Ishikawa (cell line): ENCODE results near the gene RALGPS1.

Experiments
- CEBPB ChIP-seq: IDR thresholded peaks from 2 replicates; pipeline ENCODE4 v1.6.1; 2012
- CREB1 ChIP-seq: IDR thresholded peaks from 2 replicates; pipeline ENCODE4 v1.6.1; 2012; ENCODE audit warnings: low read depth
- EGR1 ChIP-seq: IDR thresholded peaks from 2 replicates; pipeline ENCODE4 v1.6.1; 2012
- EP300 ChIP-seq: IDR thresholded peaks from 2 replicates; pipeline ENCODE4 v1.6.1; 2012; ENCODE audit warnings: borderline replicate concordance
- FOXM1 ChIP-seq: IDR thresholded peaks from 2 replicates; pipeline ENCODE4 v1.6.1; 2012; ENCODE audit warnings: low read depth, borderline replicate concordance
- NFIC ChIP-seq: IDR thresholded peaks from 2 replicates; pipeline ENCODE4 v1.6.1; 2012
- RAD21 ChIP-seq: IDR thresholded peaks from 2 replicates; pipeline ENCODE4 v1.6.1; 2012; ENCODE audit warnings: low read depth
- REST ChIP-seq: IDR thresholded peaks from 2 replicates; pipeline ENCODE4 v1.6.1; 2012; ENCODE audit warnings: low read depth, mild to moderate bottlenecking
- TAF1 ChIP-seq: IDR thresholded peaks from 2 replicates; pipeline ENCODE4 v1.6.1; 2012; ENCODE audit warnings: low read depth, mild to moderate bottlenecking
- TCF12 ChIP-seq: IDR thresholded peaks from 2 replicates; pipeline ENCODE4 v1.6.1; 2012; ENCODE audit warnings: low read depth
- TEAD4 ChIP-seq: IDR thresholded peaks from 2 replicates; pipeline ENCODE4 v1.6.1; 2012
- YY1 ChIP-seq: IDR thresholded peaks from 2 replicates; pipeline ENCODE4 v1.6.1; 2012; ENCODE audit warnings: low read depth
- TF ChIP-seq, protein P1 (sequence below): IDR thresholded peaks from 2 replicates; pipeline ENCODE4 v1.6.1; 2012

DNA sequence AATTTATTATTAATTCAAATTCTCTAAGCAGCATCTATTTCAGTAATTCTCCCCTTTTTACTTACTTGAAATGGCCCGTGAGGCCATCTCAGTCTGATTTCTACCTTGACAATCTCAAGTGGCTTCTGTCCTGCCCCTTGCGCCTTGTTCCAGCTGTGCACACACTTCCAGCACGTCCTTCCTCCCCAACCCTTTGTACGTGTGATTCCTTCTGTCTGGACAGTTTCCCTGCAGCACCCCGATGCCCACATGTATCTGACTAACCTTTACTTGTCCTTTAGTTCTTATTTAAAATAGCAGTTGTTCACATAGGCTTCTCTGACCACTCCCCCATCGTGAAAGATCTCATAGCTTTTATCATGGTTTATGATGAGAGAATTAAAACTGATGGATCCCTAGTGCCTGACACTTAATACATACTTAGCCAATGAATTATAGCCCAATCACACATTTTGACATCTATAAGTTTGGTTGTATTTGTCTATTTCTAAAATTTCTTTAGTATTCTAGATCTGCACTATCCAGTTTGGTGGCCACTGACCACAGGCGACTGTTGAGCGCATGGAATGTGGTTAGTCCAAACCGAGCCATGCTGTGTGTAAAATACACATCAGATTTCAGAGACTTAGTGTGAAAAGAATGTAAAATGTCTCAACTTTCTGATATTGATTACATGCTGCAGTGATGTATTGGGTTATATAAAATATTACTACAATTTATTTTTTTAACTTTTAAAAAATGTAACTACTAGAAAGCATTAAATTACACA is 39.9 kb upstream of the RALGPS1 start:
- TF ChIP-seq EGR1: no peak
- TF ChIP-seq REST: no peak
- TF ChIP-seq, protein P1, sequence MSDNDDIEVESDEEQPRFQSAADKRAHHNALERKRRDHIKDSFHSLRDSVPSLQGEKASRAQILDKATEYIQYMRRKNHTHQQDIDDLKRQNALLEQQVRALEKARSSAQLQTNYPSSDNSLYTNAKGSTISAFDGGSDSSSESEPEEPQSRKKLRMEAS: no peak
- no peak for TF ChIP-seq CREB1
- TF ChIP-seq YY1: no peak
- TF ChIP-seq TAF1: no peak
- no peak for TF ChIP-seq EP300
- TF ChIP-seq RAD21: no peak
- no peak for TF ChIP-seq FOXM1
- no peak for TF ChIP-seq TCF12
- 0 out of 2 replicates have a peak, but pooled peaks have one; percentile 33 for TF ChIP-seq TEAD4
- TF ChIP-seq CEBPB: no peak
- no peak for TF ChIP-seq NFIC
